Measurements from ENCODE around the gene STYXL2. TPM values are rescaled to one million over a fixed set of nuclear protein-coding genes. Genes with fewer than 3 reads are reported as not detected.

The STYXL2 gene
- total RNA-seq = not detected

DNA sequence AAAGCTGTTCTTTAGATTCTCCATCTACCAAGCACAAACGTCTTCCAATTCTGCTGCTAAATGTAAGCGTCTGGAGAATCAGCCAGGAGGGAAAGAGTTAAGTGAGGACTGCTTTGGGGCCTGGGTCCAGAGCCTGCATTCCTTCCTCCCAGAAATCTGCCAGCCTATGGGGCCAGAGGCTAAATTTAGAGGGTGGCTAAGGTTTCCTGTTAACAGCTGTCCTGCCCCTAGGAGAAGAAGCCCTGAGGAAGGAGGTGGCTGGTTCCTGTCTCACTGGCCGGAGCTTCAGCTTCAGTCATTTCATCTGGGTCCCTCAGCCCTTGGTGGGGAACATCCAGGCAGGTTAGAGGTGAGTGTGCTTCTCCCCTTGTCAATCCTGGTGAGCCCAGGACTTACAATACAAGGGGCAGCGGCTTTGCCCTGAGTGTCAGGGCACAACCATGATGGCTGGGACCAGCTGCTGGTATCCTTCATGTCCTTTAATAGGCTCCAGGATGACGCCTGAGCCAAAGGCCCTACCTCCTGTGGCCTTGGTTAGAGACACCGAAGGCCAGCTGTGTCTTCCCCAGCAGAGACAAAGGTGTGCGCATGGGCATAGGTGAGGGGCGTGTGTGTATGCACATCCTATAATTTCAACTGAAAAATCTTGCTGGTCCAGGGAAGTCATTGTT, at the start of gene STYXL2:
STYXL2 (plus strand) TSS at position 230 of the 671 bp plus-strand sequence. CDS start 775 bp downstream, outside the sequence.
- Histone ChIP-seq H3K27me3 (no peaks in the 10 kb centered on the region), H3K4me3 (no peak within 1 kb of the TSS), H3K36me3 (no peaks in the 10 kb centered on the region), H3K9me3 (no peaks in the 10 kb centered on the region), H3K27ac (no peak within 1 kb of the TSS), H3K4me1 (no peaks in the 10 kb centered on the region)
- TF ChIP-seq, protein P1, sequence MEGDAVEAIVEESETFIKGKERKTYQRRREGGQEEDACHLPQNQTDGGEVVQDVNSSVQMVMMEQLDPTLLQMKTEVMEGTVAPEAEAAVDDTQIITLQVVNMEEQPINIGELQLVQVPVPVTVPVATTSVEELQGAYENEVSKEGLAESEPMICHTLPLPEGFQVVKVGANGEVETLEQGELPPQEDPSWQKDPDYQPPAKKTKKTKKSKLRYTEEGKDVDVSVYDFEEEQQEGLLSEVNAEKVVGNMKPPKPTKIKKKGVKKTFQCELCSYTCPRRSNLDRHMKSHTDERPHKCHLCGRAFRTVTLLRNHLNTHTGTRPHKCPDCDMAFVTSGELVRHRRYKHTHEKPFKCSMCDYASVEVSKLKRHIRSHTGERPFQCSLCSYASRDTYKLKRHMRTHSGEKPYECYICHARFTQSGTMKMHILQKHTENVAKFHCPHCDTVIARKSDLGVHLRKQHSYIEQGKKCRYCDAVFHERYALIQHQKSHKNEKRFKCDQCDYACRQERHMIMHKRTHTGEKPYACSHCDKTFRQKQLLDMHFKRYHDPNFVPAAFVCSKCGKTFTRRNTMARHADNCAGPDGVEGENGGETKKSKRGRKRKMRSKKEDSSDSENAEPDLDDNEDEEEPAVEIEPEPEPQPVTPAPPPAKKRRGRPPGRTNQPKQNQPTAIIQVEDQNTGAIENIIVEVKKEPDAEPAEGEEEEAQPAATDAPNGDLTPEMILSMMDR (IDR thresholded peaks at IDR 0.05) = no peak
- intact Hi-C loops (cut with DNase I) = no loop called here
- no peak for DNase-seq (ENCODE audit: extremely low spot score in 2 of 2)

DNA sequence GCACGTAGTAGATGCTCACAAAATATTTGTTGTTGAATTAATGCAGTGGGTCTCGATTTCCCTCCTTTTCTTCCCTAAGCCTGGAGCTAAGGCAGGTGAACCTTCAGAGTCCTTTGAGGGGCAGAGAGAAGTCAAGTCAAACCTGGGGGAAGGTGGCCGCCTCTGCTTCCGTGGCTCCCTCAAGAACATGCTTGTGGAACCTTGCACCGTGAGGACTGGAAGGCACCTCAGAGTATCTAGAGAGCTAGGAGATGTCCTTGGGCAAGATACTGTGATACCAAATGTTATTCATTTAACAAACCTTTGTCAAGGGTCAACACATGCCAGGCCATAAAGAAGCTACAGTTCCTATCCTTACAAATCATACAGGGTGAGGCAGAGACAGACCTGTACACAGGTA, 42.0 kb upstream of the STYXL2 start:
- no peak for DNase-seq (ENCODE audit: extremely low spot score in 2 of 2)

DNA sequence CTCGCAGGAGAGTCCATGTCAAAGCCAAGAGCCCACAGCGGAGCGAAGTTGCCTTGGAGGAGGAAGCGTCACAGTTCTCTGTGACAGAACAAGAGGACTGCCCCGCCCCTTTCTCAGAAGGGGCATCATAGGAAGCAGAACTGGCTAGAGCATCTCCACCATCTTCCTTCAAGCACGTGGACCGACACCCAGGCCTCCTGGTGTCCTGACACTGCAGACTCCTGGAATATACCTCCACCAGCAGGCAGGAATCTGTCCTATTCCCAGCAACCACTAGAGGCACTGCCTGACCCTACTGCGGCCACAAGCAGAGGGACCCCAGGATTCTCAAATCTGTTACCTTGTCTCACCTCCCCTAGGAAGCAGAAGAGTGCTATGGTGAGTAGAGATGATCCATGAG, 41.5 kb upstream of the STYXL2 start:
- DNase-seq (ENCODE audit: extremely low spot score in 2 of 2) = no peak

More for the DNA sequence above, 42.0 kb upstream of the STYXL2 start:
- H3K4me1 ChIP-seq = no peaks in the 10 kb centered on the region
- no peaks in the 10 kb centered on the region for H3K36me3 ChIP-seq
- no peaks in the 10 kb centered on the region for H3K27me3 ChIP-seq
- H3K4me3 ChIP-seq = no peak overlapping the region
- H3K9me3 ChIP-seq = no peaks in the 10 kb centered on the region
- TF ChIP-seq POLR2A (IDR thresholded peaks at IDR 0.05) (no peak), POLR2AphosphoS5 (IDR thresholded peaks at IDR 0.05; ENCODE audit: insufficient read depth in 1 of 2, low read depth in 1 of 2) (no peak)
- TF ChIP-seq, protein P1 (IDR thresholded peaks at IDR 0.05) = no peak
- intact Hi-C loops (cut with DNase I) = loop anchor here (10.0 kb wide), 1 partner anchor 137 kb away; no protein-coding TSS in a partner anchor
- H3K27ac ChIP-seq = no peak overlapping the region

DNA sequence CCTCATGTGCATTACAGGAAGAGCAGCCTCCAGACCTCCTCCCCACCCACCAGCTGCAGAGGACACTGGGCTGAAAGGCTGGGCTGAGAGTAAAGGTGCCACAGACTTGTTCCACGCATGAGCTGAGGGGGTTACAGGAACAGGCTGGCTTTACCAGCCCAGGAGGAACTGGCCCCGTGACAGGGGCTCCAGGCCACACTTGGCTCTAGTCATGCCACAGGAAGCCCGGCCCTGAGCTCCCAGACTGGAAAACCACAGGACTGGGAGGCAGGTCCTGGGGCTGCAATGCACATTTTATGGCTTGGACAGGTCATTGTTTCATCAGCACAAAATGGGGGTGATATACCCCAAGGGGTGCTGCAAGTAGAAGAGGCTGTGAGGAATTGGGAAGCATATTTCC, 39.3 kb upstream of the STYXL2 start:
- H3K4me3 ChIP-seq = no peak overlapping the region
- no peaks in the 10 kb centered on the region for H3K27me3 ChIP-seq
- DNase-seq (ENCODE audit: extremely low spot score in 2 of 2) = no peak
- no peaks in the 10 kb centered on the region for H3K36me3 ChIP-seq
- H3K4me1 ChIP-seq = peaks cover 7% of the 10 kb centered on the region
- H3K9me3 ChIP-seq = no peaks in the 10 kb centered on the region
- no peak overlapping the region for H3K27ac ChIP-seq
- TF ChIP-seq POLR2A (IDR thresholded peaks at IDR 0.05) (no peak), POLR2AphosphoS5 (IDR thresholded peaks at IDR 0.05; ENCODE audit: insufficient read depth in 1 of 2, low read depth in 1 of 2) (no peak)
- TF ChIP-seq, protein P1 (IDR thresholded peaks at IDR 0.05) = no peak
- intact Hi-C loops (cut with DNase I) = loop anchor here (10.0 kb wide), 1 partner anchor 140 kb away; no protein-coding TSS in a partner anchor

More for the DNA sequence above, 41.5 kb upstream of the STYXL2 start:
- no peaks in the 10 kb centered on the region for H3K27me3 ChIP-seq
- no peaks in the 10 kb centered on the region for H3K36me3 ChIP-seq
- no peak overlapping the region for H3K27ac ChIP-seq
- intact Hi-C loops (cut with DNase I) = loop anchor here (10.0 kb wide), 1 partner anchor 138 kb away; no protein-coding TSS in a partner anchor
- H3K4me3 ChIP-seq = no peak overlapping the region
- TF ChIP-seq, protein P1 (IDR thresholded peaks at IDR 0.05) = no peak
- TF ChIP-seq POLR2A (IDR thresholded peaks at IDR 0.05) = no peak
- TF ChIP-seq POLR2AphosphoS5 (IDR thresholded peaks at IDR 0.05; ENCODE audit: insufficient read depth in 1 of 2, low read depth in 1 of 2) = no peak
- H3K9me3 ChIP-seq = no peaks in the 10 kb centered on the region
- no peaks in the 10 kb centered on the region for H3K4me1 ChIP-seq

DNA sequence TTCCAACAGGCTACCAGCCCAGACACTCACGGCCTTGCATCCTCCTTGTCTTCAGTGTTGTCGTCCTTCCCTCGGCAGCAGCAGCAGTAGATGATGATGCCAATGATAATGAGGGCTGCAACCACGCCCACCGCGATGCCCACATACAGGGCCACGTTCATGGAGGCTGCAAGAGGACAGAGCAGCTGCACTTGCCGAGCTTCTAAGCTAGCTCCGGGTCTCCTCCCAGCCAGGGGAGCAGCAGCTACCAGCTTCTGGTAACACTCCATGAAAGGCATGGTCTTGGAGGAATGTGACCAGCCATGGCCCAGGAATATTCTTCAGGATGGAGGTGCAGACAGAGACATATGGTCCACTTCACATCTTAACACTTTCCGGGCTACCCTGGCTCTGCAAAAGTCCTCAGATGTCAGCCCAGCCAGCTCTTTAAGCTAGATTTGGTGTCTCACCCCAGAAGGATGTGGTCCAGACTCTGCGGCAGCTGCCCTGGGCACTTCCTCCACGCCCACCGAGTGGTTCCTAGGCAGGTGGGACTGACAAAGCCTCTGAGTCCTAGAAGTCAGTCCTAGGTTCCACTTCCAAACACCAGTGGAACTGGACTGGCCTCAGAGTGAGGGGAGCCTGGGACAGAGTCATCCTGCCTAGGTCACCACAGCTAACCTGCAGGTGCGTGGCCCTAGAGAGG, 38.8 kb upstream of the STYXL2 start:
- TF ChIP-seq, protein P1 (IDR thresholded peaks at IDR 0.05) = no peak
- TF ChIP-seq POLR2A (IDR thresholded peaks at IDR 0.05) (no peak), POLR2AphosphoS5 (IDR thresholded peaks at IDR 0.05; ENCODE audit: insufficient read depth in 1 of 2, low read depth in 1 of 2) (no peak)
- DNase-seq (ENCODE audit: extremely low spot score in 2 of 2) = no peak
- intact Hi-C loops (cut with DNase I) = loop anchor here (10.0 kb wide), 1 partner anchor 140 kb away; no protein-coding TSS in a partner anchor

More for the DNA sequence above, 38.8 kb upstream of the STYXL2 start:
- Histone ChIP-seq H3K9me3 (no peaks in the 10 kb centered on the region), H3K4me3 (no peak overlapping the region), H3K27ac (no peak overlapping the region), H3K36me3 (no peaks in the 10 kb centered on the region), H3K4me1 (peaks cover 7% of the 10 kb centered on the region), H3K27me3 (no peaks in the 10 kb centered on the region)
